Daoy (cell line): Measurements from ENCODE around the gene ZNF761. TPM values are rescaled to one million over a fixed set of nuclear protein-coding genes. Genes with fewer than 3 reads are reported as not detected.

Experiments
- total RNA-seq: library from RNA; depleted of rRNA; stranded (reverse); fragments of >200 nt; shearing (Covaris generic); gene quantifications from 2 replicates; pipeline ENCODE4 v1.2.3, GENCODE V29; 2014; rRNA removed

The ZNF761 gene
- total RNA-seq, 1 experiment from 2014 or later, result 12.3 TPM

Other genes starting within 250 kb of the ZNF761 start
- gene ZNF665, start 238.6 kb upstream of the ZNF761 start, total RNA-seq, result 3.4 and 3.7 TPM in 2 replicates
- 16.5 and 19.4 TPM in 2 replicates for gene ZNF677, start 177.1 kb upstream of the ZNF761 start, total RNA-seq
- not detected in 2 replicates for gene VN1R2, start 173.7 kb upstream of the ZNF761 start, total RNA-seq
- gene VN1R4, start 164.3 kb upstream of the ZNF761 start, total RNA-seq, result not detected in 2 replicates
- 10.0 and 11.0 TPM in 2 replicates for gene ZNF845, start 98.2 kb upstream of the ZNF761 start, total RNA-seq
- 8.1 and 11.2 TPM in 2 replicates for gene ZNF525, start 66.3 kb upstream of the ZNF761 start, total RNA-seq
- gene ZNF765, start 36.8 kb upstream of the ZNF761 start, total RNA-seq, result 11.1 and 12.3 TPM in 2 replicates
- gene ZNF813, start 35.7 kb downstream of the ZNF761 start, total RNA-seq, result 4.4 and 8.0 TPM in 2 replicates
- gene ZNF331, start 106.2 kb downstream of the ZNF761 start, total RNA-seq, result 5.3 and 7.6 TPM in 2 replicates
- not detected in 2 replicates for gene DPRX, start 200.0 kb downstream of the ZNF761 start, total RNA-seq